Esophagus squamous epithelium (tissue), 5 donors: ENCODE results near the gene TPD52L2. TPM values are rescaled to one million over a fixed set of nuclear protein-coding genes. Genes with fewer than 3 reads are reported as not detected.

Source experiments
- DNase-seq: peaks from one replicate; lab custom pipeline; 2025; lab: John Stamatoyannopoulos, UW
- H3K27ac ChIP-seq, 4 donors: fragments of 200-600 bp; sonication (generic); one replicate each; pipeline ENCODE4 v1.5.1; 2016 to 2019; ENCODE audit warnings: mild to moderate bottlenecking in 1 of 4
- H3K27me3 ChIP-seq, 4 donors: fragments of 200-600 bp; sonication (generic); 1 replicate in 3 of 4; 2 replicates in 1 of 4; pipeline versions ENCODE4 v1.5.1 to v1.6.0; 2017 to 2021; ENCODE audit warnings: antibody characterized with exemption in 1 of 4
- H3K36me3 ChIP-seq, 3 donors: fragments of 200-600 bp; sonication (generic); one replicate each; pipeline ENCODE4 v1.5.1; 2016 to 2019
- H3K4me1 ChIP-seq, 3 donors: fragments of 200-600 bp; sonication (generic); one replicate each; pipeline ENCODE4 v1.5.1; 2017 to 2019
- H3K4me3 ChIP-seq, 4 donors: fragments of 200-600 bp; sonication (generic); 1 replicate in 3 of 4; 2 replicates in 1 of 4; pipeline ENCODE4 v1.5.1; 2016 to 2019; ENCODE audit warnings: mild to moderate bottlenecking in 2 of 4, moderate library complexity in 1 of 4
- H3K9me3 ChIP-seq, 3 donors: fragments of 200-600 bp; sonication (generic); one replicate each; pipeline ENCODE4 v1.5.1; 2016 to 2019
- CTCF ChIP-seq, 6 experiments: fragments of 450-650 bp in 4 of 6; fragments of 200-600 bp in 2 of 6; sonication (generic) in 2 of 6; IDR thresholded peaks; one replicate each; pipeline ENCODE4 v1.5.1; 2016 to 2019; ENCODE audit warnings: antibody characterized with exemption in 6 of 6, mild to moderate bottlenecking in 4 of 6, moderate library complexity in 4 of 6
- POLR2A ChIP-seq, 4 donors: fragments of 450-650 bp; IDR thresholded peaks; one replicate each; pipeline ENCODE4 v1.6.1; 2017; ENCODE audit warnings: antibody characterized with exemption in 4 of 4, mild to moderate bottlenecking in 4 of 4, moderate library complexity in 3 of 4
- WGBS, 2 donors: methylation state at CpG; one replicate each; pipeline ENCODE4 v1.1.5; 2018; 5-methylcytosine and 5-hydroxymethylcytosine counted together
- intact Hi-C: fragments of 100-400 bp; cut with DNase I; formaldehyde crosslinking; loops from one replicate; pipeline ENCODE4 v1.15.0; 2022
- total RNA-seq, 4 donors: library from RNA; depleted of rRNA; stranded (reverse); fragments of >200 nt; gene quantifications; one replicate each; pipeline ENCODE4 v1.1.0, GENCODE V29; 2016
- donor health status: DM: yes; HTN: yes; CAD: no.

The TPD52L2 gene
- 100 to 1,000 TPM in 3 of 4 donors, 10 to 100 TPM in 1; 97.1 to 124 (median 116) TPM for total RNA-seq

GRCh38 chr20:63864978-63865640 lies at the start of gene TPD52L2:
Gene TPD52L2, plus strand, starts transcription at chr20:63865270. Its CDS starts 96 bp downstream, at chr20:63865366.
- H3K4me1 ChIP-seq, result peaks cover 23 to 56% (median 32%) of the 10 kb centered on the region in 3 donors
- peak within 1 kb of the TSS; percentile 97 to 100 (median 98) for H3K27ac ChIP-seq
- H3K9me3 ChIP-seq, result no peaks in the 10 kb centered on the region
- H3K36me3 ChIP-seq, result peaks cover 0 to 53% (median 18%) of the 10 kb centered on the region in 3 donors
- peak; percentile 89 for DNase-seq
- H3K27me3 ChIP-seq, result no peaks in the 10 kb centered on the region
- peak in 3 of 4 donors; percentile 62 to 94 (median 91) for TF ChIP-seq POLR2A (IDR thresholded peaks at IDR 0.05)
- peak in 1 of 6 experiments; percentile 19 for TF ChIP-seq CTCF (IDR thresholded peaks at IDR 0.05)
- 0% methylated on average over 6 to 7 of the region's 68 CpGs for WGBS, 2 donors
- intact Hi-C loops, result no loop called here
- peak within 1 kb of the TSS; percentile 82 to 98 (median 96) for H3K4me3 ChIP-seq

GRCh38 chr20:63815615-63816253 lies 49.3 kb upstream of the TPD52L2 start:
- intact Hi-C loops, result no loop called here
- WGBS, 2 donors, result 85 to 87% methylated on average over 11 to 13 of the region's 14 CpGs
- H3K4me3 ChIP-seq, result no peak overlapping the region
- no peaks in the 10 kb centered on the region for H3K9me3 ChIP-seq
- H3K27me3 ChIP-seq, result no peaks in the 10 kb centered on the region
- DNase-seq, result no peak
- H3K36me3 ChIP-seq, result no peaks in the 10 kb centered on the region
- peaks cover 0 to 11% (median 7%) of the 10 kb centered on the region in 3 donors for H3K4me1 ChIP-seq
- H3K27ac ChIP-seq, result no peak overlapping the region
- TF ChIP-seq CTCF (IDR thresholded peaks at IDR 0.05) (no peak), POLR2A (IDR thresholded peaks at IDR 0.05) (no peak)

GRCh38 chr20:63819224-63819921 lies 45.7 kb upstream of the TPD52L2 start:
- intact Hi-C loops, result no loop called here
- Histone ChIP-seq H3K27ac (peak overlapping the region in 1 of 4 donors; percentile 31), H3K36me3 (no peaks in the 10 kb centered on the region), H3K27me3 (peaks cover 0 to 10% (median 0%) of the 10 kb centered on the region in 4 donors), H3K4me1 (peaks cover 0 to 11% (median 7%) of the 10 kb centered on the region in 3 donors), H3K4me3 (peak overlapping the region in 2 of 4 donors; percentile 9 to 46), H3K9me3 (no peaks in the 10 kb centered on the region)
- TF ChIP-seq CTCF (IDR thresholded peaks at IDR 0.05), result peak in 4 of 6 experiments; percentile 22 to 46 (median 27)
- no peak for TF ChIP-seq POLR2A (IDR thresholded peaks at IDR 0.05)
- no peak for DNase-seq
- 44 to 53% methylated on average over 21 to 24 of the region's 24 CpGs for WGBS, 2 donors

- 80 to 81% methylated on average over 8 of the region's 8 CpGs for WGBS, 2 donors
- Histone ChIP-seq H3K27me3 (peaks cover 0 to 28% (median 0%) of the 10 kb centered on the region in 4 donors), H3K4me1 (peaks cover 0 to 14% (median 7%) of the 10 kb centered on the region in 3 donors), H3K4me3 (no peak overlapping the region), H3K27ac (no peak overlapping the region), H3K36me3 (no peaks in the 10 kb centered on the region), H3K9me3 (no peaks in the 10 kb centered on the region)
- DNase-seq, result no peak
- intact Hi-C loops, result no loop called here
- no peak for TF ChIP-seq POLR2A (IDR thresholded peaks at IDR 0.05)
- no peak for TF ChIP-seq CTCF (IDR thresholded peaks at IDR 0.05)
Observed at GRCh38 chr20:63821811-63822210, 43.3 kb upstream of the TPD52L2 start.
